Measurements from ENCODE around the gene TESPA1. TPM values are rescaled to one million over a fixed set of nuclear protein-coding genes. Genes with fewer than 3 reads are reported as not detected.
A peak's percentile ranks its signal among the peaks of the same experiment; 100 is the strongest.

Gene TESPA1
- total RNA-seq, 1 experiment from 2014 or later: not detected

- ChIA-PET CTCF (no interaction called here), POLR2A (ENCODE audit: unreplicated experiment) (no interaction called here)
- H3K4me3 ChIP-seq: no peak overlapping the region
- H4K20me1 ChIP-seq (ENCODE audit: insufficient read depth): no peaks in the 10 kb centered on the region
- H3K36me3 ChIP-seq (ENCODE audit: low read depth): 0 out of 2 replicates have a peak, but pooled peaks cover 3% of the 10 kb centered on the region
- H3K9me3 ChIP-seq (ENCODE audit: insufficient read depth, low read depth): peaks cover 9% of the 10 kb centered on the region; the same call in 1 of the 2 replicates
- no peaks in the 10 kb centered on the region; the same call in 1 of the 2 replicates for H3K9me2 ChIP-seq (ENCODE audit: insufficient read depth)
- H3K27ac ChIP-seq: peak overlapping the region; percentile 80; the same call in 1 of the 2 replicates
- TF ChIP-seq EZH2 (IDR thresholded peaks at IDR 0.05; ENCODE audit: low read depth): no peak
- no peak for TF ChIP-seq CTCF (conservative IDR thresholded peaks at IDR 0.05)
- H2AFZ ChIP-seq: no peak overlapping the region
- H3F3A ChIP-seq (ENCODE audit: insufficient read depth, low read depth): peaks cover 13% of the 10 kb centered on the region; the same call in 1 of the 2 replicates
- no TSS peak for BruUV-seq (replicated peaks)
- no peak overlapping the region for H3K4me2 ChIP-seq
- H3K79me2 ChIP-seq (ENCODE audit: low read depth): no peaks in the 10 kb centered on the region
- DNase-seq: no peak
- H3K27me3 ChIP-seq (ENCODE audit: insufficient read depth, low read depth): no peaks in the 10 kb centered on the region
- intact Hi-C loops (cut with micrococcal nuclease; ENCODE audit: unreplicated experiment): no loop called here
- peaks cover 33% of the 10 kb centered on the region for H3K4me1 ChIP-seq (replicated peaks; ENCODE audit: insufficient read depth)
Measured at GRCh38 chr12:54936736-54937135, 47.8 kb downstream of the TESPA1 start.

GRCh38 chr12:54935235-54935951 lies 49.2 kb downstream of the TESPA1 start:
- Histone ChIP-seq H3K4me1 (replicated peaks; ENCODE audit: insufficient read depth) (peaks cover 33% of the 10 kb centered on the region), H2AFZ (peak overlapping the region; percentile 66), H3K4me2 (peak overlapping the region; percentile 30)

GRCh38 chr12:54934419-54934818 lies 50.1 kb downstream of the TESPA1 start:
- POLR2A ChIA-PET (ENCODE audit: unreplicated experiment): no interaction called here
- Histone ChIP-seq H4K20me1 (ENCODE audit: insufficient read depth) (no peaks in the 10 kb centered on the region), H3K4me3 (no peak overlapping the region), H3K27me3 (ENCODE audit: insufficient read depth, low read depth) (no peaks in the 10 kb centered on the region), H3K4me1 (replicated peaks; ENCODE audit: insufficient read depth) (peaks cover 33% of the 10 kb centered on the region), H3F3A (ENCODE audit: insufficient read depth, low read depth) (peaks cover 13% of the 10 kb centered on the region; the same call in 1 of the 2 replicates), H3K4me2 (no peak overlapping the region), H3K27ac (peak overlapping the region; percentile 80), H3K36me3 (ENCODE audit: low read depth) (0 out of 2 replicates have a peak, but pooled peaks cover 3% of the 10 kb centered on the region), H2AFZ (no peak overlapping the region; the same call in 1 of the 2 replicates), H3K9me2 (ENCODE audit: insufficient read depth) (no peaks in the 10 kb centered on the region; the same call in 1 of the 2 replicates), H3K9me3 (ENCODE audit: insufficient read depth, low read depth) (peaks cover 9% of the 10 kb centered on the region; the same call in 1 of the 2 replicates), H3K79me2 (ENCODE audit: low read depth) (no peaks in the 10 kb centered on the region)
- no peak for DNase-seq
- TF ChIP-seq CTCF (conservative IDR thresholded peaks at IDR 0.05) (no peak), EZH2 (IDR thresholded peaks at IDR 0.05; ENCODE audit: low read depth) (no peak)
- CTCF ChIA-PET: no interaction called here
- intact Hi-C loops (cut with micrococcal nuclease; ENCODE audit: unreplicated experiment): no loop called here
- no TSS peak for BruUV-seq (replicated peaks)

More at GRCh38 chr12:54935235-54935951, 49.2 kb downstream of the TESPA1 start:
- ChIA-PET CTCF (interaction anchor here (0.6 kb wide), 2 partner anchors 746 to 1330 kb away, joined by 4 to 9 read pairs; a partner anchor contains a TSS), POLR2A (ENCODE audit: unreplicated experiment) (interaction anchor here (0.6 kb wide), 1 partner anchor 460 kb away, joined by 3 read pairs; no protein-coding TSS in a partner anchor)
- no TSS peak for BruUV-seq (replicated peaks)
- peaks cover 13% of the 10 kb centered on the region; the same call in 1 of the 2 replicates for H3F3A ChIP-seq (ENCODE audit: insufficient read depth, low read depth)
- H3K27me3 ChIP-seq (ENCODE audit: insufficient read depth, low read depth): no peaks in the 10 kb centered on the region
- peak; percentile 16 to 57 for DNase-seq
- peak overlapping the region; percentile 80 for H3K27ac ChIP-seq
- TF ChIP-seq CTCF (conservative IDR thresholded peaks at IDR 0.05) (no peak), EZH2 (IDR thresholded peaks at IDR 0.05; ENCODE audit: low read depth) (no peak)
- H3K36me3 ChIP-seq (ENCODE audit: low read depth): 0 out of 2 replicates have a peak, but pooled peaks cover 3% of the 10 kb centered on the region
- intact Hi-C loops (cut with micrococcal nuclease; ENCODE audit: unreplicated experiment): no loop called here
- H4K20me1 ChIP-seq (ENCODE audit: insufficient read depth): no peaks in the 10 kb centered on the region
- H3K9me2 ChIP-seq (ENCODE audit: insufficient read depth): no peaks in the 10 kb centered on the region; the same call in 1 of the 2 replicates
- H3K79me2 ChIP-seq (ENCODE audit: low read depth): no peaks in the 10 kb centered on the region
- H3K9me3 ChIP-seq (ENCODE audit: insufficient read depth, low read depth): peaks cover 9% of the 10 kb centered on the region; the same call in 1 of the 2 replicates
- no peak overlapping the region for H3K4me3 ChIP-seq
